Hematopoietic multipotent progenitor cell treated with erythropoietin and hydrocortisone succinate and interleukin-3 and kit ligand, for 17 days (in vitro differentiated cells): ENCODE measurements around the gene TEX38.
"Not testable (repeated sequence)": the region's sequence is repeated elsewhere in the genome, so short reads cannot be mapped to it uniquely, and the experiment has no call there.

Experiments used
- DNase-seq: peaks from one replicate; pipeline ENCODE4 v3.0.0-alpha.2; 2015; ENCODE audit warnings: low spot score

The TEX38 gene

GRCh38 chr1:46687921-46688509 lies 16.4 kb downstream of the TEX38 start:
- DNase-seq, result no peak

GRCh38 chr1:46689356-46689755 lies 17.7 kb downstream of the TEX38 start:
- DNase-seq, result no peak

GRCh38 chr1:46689897-46690296 lies 18.2 kb downstream of the TEX38 start:
- DNase-seq, result no peak

GRCh38 chr1:46690931-46691421 lies 19.3 kb downstream of the TEX38 start:
- DNase-seq, result no peak

- no peak for DNase-seq
Observed at GRCh38 chr1:46691997-46692790, 20.5 kb downstream of the TEX38 start.

- DNase-seq, result no peak
Observed at GRCh38 chr1:46692811-46693770, 21.4 kb downstream of the TEX38 start.

- not testable (repeated sequence) for DNase-seq
Observed at GRCh38 chr1:46694676-46695075, 23.0 kb downstream of the TEX38 start.

GRCh38 chr1:46697053-46697452 lies 25.4 kb downstream of the TEX38 start:
- no peak for DNase-seq

- DNase-seq, result no peak
Observed at GRCh38 chr1:46699666-46700065, 28.0 kb downstream of the TEX38 start.

- DNase-seq, result no peak
Observed at GRCh38 chr1:46703927-46704641, 32.4 kb downstream of the TEX38 start.

- DNase-seq, result no peak
Observed at GRCh38 chr1:46705408-46705807, 33.8 kb downstream of the TEX38 start.

- DNase-seq, result no peak
Observed at GRCh38 chr1:46708121-46708520, 36.5 kb downstream of the TEX38 start.

GRCh38 chr1:46714976-46715375 lies 43.3 kb downstream of the TEX38 start:
- no peak for DNase-seq

- no peak for DNase-seq
Observed at GRCh38 chr1:46717654-46718053, 46.0 kb downstream of the TEX38 start.

GRCh38 chr1:46718340-46718726 lies 46.7 kb downstream of the TEX38 start:
- no peak for DNase-seq

GRCh38 chr1:46718727-46719622 lies 47.3 kb downstream of the TEX38 start, which contains the start of gene EFCAB14:
EFCAB14 (minus strand) TSS chr1:46719114; CDS start chr1:46718087, 1,027 bp downstream.
- DNase-seq, result peak; percentile 98

- no peak for DNase-seq
Observed at GRCh38 chr1:46719689-46720088, 48.0 kb downstream of the TEX38 start.

- not testable (repeated sequence) for DNase-seq
Observed at GRCh38 chr1:46720319-46720718, 48.7 kb downstream of the TEX38 start.

GRCh38 chr1:46721204-46721603 lies 49.5 kb downstream of the TEX38 start:
- no peak for DNase-seq

GRCh38 chr1:46721686-46722205 lies 50.1 kb downstream of the TEX38 start:
- DNase-seq, result no peak
